ENCODE data around the gene NOX5. TPM values are rescaled to one million over a fixed set of nuclear protein-coding genes. Genes with fewer than 3 reads are reported as not detected.

The NOX5 gene
- total RNA-seq, 1 donor from 2014 or later = 0.09 TPM

- Mint-ChIP-seq H3K4me3 (ENCODE audit: unreplicated experiment) (no peak overlapping the region), H3K9me3 (ENCODE audit: unreplicated experiment) (peaks cover 2% of the 10 kb centered on the region), H3K36me3 (ENCODE audit: low read depth, unreplicated experiment) (no peaks in the 10 kb centered on the region), H3K27ac (ENCODE audit: unreplicated experiment) (peak overlapping the region; percentile 54), H3K4me1 (ENCODE audit: low read depth, unreplicated experiment) (peaks cover 26% of the 10 kb centered on the region), H3K27me3 (ENCODE audit: low read depth, unreplicated experiment) (peaks cover 8% of the 10 kb centered on the region)
- FAIRE-seq (no peak), DNase-seq (ENCODE audit: low read depth) (peak; percentile 81)
- Histone ChIP-seq H3K4me1 (ENCODE audit: insufficient read depth, low read length) (peaks cover 12% of the 10 kb centered on the region), H3K4me3 (ENCODE audit: insufficient read depth, low read depth, low read length) (no peak overlapping the region), H3K4me2 (ENCODE audit: low read length) (peak overlapping the region; percentile 15), H3K27ac (ENCODE audit: low read depth, low read length) (no peak overlapping the region), H3K27me3 (ENCODE audit: insufficient read depth, low read length) (peaks cover 20% of the 10 kb centered on the region), H3K9me3 (ENCODE audit: insufficient read depth, low read depth, low read length) (no peaks in the 10 kb centered on the region), H3K79me2 (ENCODE audit: insufficient read depth, low read length) (no peaks in the 10 kb centered on the region), H3K36me3 (ENCODE audit: insufficient read depth, low read length) (no peaks in the 10 kb centered on the region), H2AFZ (ENCODE audit: low read depth, low read length) (no peak overlapping the region), H3K9ac (ENCODE audit: low read length) (no peak overlapping the region), H4K20me1 (ENCODE audit: insufficient read depth, low read length) (no peaks in the 10 kb centered on the region)
- no peak for TF ChIP-seq EZH2 (IDR thresholded peaks at IDR 0.05; ENCODE audit: insufficient read depth, low read length)
- TF ChIP-seq, protein P1, sequence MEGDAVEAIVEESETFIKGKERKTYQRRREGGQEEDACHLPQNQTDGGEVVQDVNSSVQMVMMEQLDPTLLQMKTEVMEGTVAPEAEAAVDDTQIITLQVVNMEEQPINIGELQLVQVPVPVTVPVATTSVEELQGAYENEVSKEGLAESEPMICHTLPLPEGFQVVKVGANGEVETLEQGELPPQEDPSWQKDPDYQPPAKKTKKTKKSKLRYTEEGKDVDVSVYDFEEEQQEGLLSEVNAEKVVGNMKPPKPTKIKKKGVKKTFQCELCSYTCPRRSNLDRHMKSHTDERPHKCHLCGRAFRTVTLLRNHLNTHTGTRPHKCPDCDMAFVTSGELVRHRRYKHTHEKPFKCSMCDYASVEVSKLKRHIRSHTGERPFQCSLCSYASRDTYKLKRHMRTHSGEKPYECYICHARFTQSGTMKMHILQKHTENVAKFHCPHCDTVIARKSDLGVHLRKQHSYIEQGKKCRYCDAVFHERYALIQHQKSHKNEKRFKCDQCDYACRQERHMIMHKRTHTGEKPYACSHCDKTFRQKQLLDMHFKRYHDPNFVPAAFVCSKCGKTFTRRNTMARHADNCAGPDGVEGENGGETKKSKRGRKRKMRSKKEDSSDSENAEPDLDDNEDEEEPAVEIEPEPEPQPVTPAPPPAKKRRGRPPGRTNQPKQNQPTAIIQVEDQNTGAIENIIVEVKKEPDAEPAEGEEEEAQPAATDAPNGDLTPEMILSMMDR (IDR thresholded peaks at IDR 0.05; ENCODE audit: insufficient read depth, low read depth, low read length) = no peak
Observed at GRCh38 chr15:69082021-69082502, 67.6 kb downstream of the NOX5 start.

GRCh38 chr15:69082554-69082953 lies 68.1 kb downstream of the NOX5 start:
- no peak overlapping the region for H3K4me3 ChIP-seq (ENCODE audit: insufficient read depth, low read depth, low read length)
- H3K79me2 ChIP-seq (ENCODE audit: insufficient read depth, low read length) = no peaks in the 10 kb centered on the region
- no peak overlapping the region for H3K27ac ChIP-seq (ENCODE audit: low read depth, low read length)
- H3K9ac ChIP-seq (ENCODE audit: low read length) = no peak overlapping the region
- no peak for FAIRE-seq
- no peaks in the 10 kb centered on the region for H3K36me3 ChIP-seq (ENCODE audit: insufficient read depth, low read length)
- H3K4me3 Mint-ChIP-seq (ENCODE audit: unreplicated experiment) = no peak overlapping the region
- peaks cover 26% of the 10 kb centered on the region for H3K4me1 Mint-ChIP-seq (ENCODE audit: low read depth, unreplicated experiment)
- no peaks in the 10 kb centered on the region for H4K20me1 ChIP-seq (ENCODE audit: insufficient read depth, low read length)
- peaks cover 12% of the 10 kb centered on the region for H3K4me1 ChIP-seq (ENCODE audit: insufficient read depth, low read length)
- peaks cover 2% of the 10 kb centered on the region for H3K9me3 Mint-ChIP-seq (ENCODE audit: unreplicated experiment)
- H3K27me3 Mint-ChIP-seq (ENCODE audit: low read depth, unreplicated experiment) = peaks cover 13% of the 10 kb centered on the region
- H3K27ac Mint-ChIP-seq (ENCODE audit: unreplicated experiment) = no peak overlapping the region
- H3K9me3 ChIP-seq (ENCODE audit: insufficient read depth, low read depth, low read length) = no peaks in the 10 kb centered on the region
- no peak overlapping the region for H2AFZ ChIP-seq (ENCODE audit: low read depth, low read length)
- H3K36me3 Mint-ChIP-seq (ENCODE audit: low read depth, unreplicated experiment) = no peaks in the 10 kb centered on the region
- TF ChIP-seq, protein P1 (IDR thresholded peaks at IDR 0.05; ENCODE audit: insufficient read depth, low read depth, low read length) = no peak
- TF ChIP-seq EZH2 (IDR thresholded peaks at IDR 0.05; ENCODE audit: insufficient read depth, low read length) = no peak
- no peak overlapping the region for H3K4me2 ChIP-seq (ENCODE audit: low read length)
- H3K27me3 ChIP-seq (ENCODE audit: insufficient read depth, low read length) = peaks cover 23% of the 10 kb centered on the region
- peak; percentile 8 for DNase-seq (ENCODE audit: low read depth)

DNA sequence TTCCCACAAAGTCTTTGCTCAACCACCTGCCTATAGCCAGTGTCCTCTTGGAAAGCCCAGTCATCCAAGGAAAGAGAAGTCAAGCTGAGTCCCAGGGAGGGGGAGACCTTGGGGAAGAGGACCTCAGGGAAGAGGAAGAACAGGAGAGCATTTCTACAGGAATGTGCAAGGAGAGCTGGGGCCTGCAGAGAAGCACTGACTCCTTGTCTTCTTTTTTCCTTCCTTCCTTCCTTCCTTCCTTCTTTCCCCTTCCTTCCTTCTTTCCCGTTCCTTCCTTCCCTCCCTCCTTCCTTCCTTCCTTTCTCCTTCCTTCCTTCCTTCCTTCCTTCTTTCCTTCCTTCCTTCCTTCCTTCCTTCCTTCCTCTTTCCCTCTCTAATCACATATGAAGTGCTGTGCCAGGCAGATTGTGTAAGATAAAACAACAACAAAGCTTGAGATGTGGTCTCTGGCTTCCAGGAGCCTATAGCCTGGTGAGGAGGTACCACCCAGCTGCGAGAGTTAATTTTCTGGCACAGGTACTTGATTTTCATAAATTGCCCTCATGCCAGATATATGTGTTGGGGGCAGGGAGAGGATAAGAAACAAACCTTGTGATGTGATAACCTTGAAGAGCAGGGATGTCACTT lies 70.0 kb downstream of the NOX5 start:
- Histone ChIP-seq H3K79me2 (ENCODE audit: insufficient read depth, low read length) (no peaks in the 10 kb centered on the region), H3K4me2 (ENCODE audit: low read length) (no peak overlapping the region), H2AFZ (ENCODE audit: low read depth, low read length) (no peak overlapping the region), H4K20me1 (ENCODE audit: insufficient read depth, low read length) (no peaks in the 10 kb centered on the region), H3K27me3 (ENCODE audit: insufficient read depth, low read length) (peaks cover 32% of the 10 kb centered on the region), H3K36me3 (ENCODE audit: insufficient read depth, low read length) (no peaks in the 10 kb centered on the region), H3K27ac (ENCODE audit: low read depth, low read length) (no peak overlapping the region), H3K9me3 (ENCODE audit: insufficient read depth, low read depth, low read length) (no peaks in the 10 kb centered on the region), H3K4me3 (ENCODE audit: insufficient read depth, low read depth, low read length) (no peak overlapping the region), H3K9ac (ENCODE audit: low read length) (no peak overlapping the region), H3K4me1 (ENCODE audit: insufficient read depth, low read length) (peaks cover 12% of the 10 kb centered on the region)
- peaks cover 25% of the 10 kb centered on the region for H3K27me3 Mint-ChIP-seq (ENCODE audit: low read depth, unreplicated experiment)
- H3K27ac Mint-ChIP-seq (ENCODE audit: unreplicated experiment) = no peak overlapping the region
- DNase-seq (ENCODE audit: low read depth) (no peak), FAIRE-seq (no peak)
- no peak overlapping the region for H3K4me3 Mint-ChIP-seq (ENCODE audit: unreplicated experiment)
- TF ChIP-seq, protein P1 (IDR thresholded peaks at IDR 0.05; ENCODE audit: insufficient read depth, low read depth, low read length) = no peak
- TF ChIP-seq EZH2 (IDR thresholded peaks at IDR 0.05; ENCODE audit: insufficient read depth, low read length) = no peak
- peaks cover 2% of the 10 kb centered on the region for H3K9me3 Mint-ChIP-seq (ENCODE audit: unreplicated experiment)
- H3K36me3 Mint-ChIP-seq (ENCODE audit: low read depth, unreplicated experiment) = no peaks in the 10 kb centered on the region
- H3K4me1 Mint-ChIP-seq (ENCODE audit: low read depth, unreplicated experiment) = peaks cover 26% of the 10 kb centered on the region
